ENCODE results near the gene MICU1.
"Not testable (repeated sequence)": the region's sequence is repeated elsewhere in the genome, so short reads cannot be mapped to it uniquely, and the experiment has no call there.

GRCh38 chr10:72325243-72326175, 300.4 kb downstream of the MICU1 start:
- not testable (repeated sequence) for TF ChIP-seq CTCF, EZH2, EZH2phosphoT487 (IDR thresholded peaks at IDR 0.05)

Measured in neural progenitor cell (in vitro differentiated cells).